GM23338 (cell line): ENCODE results near the gene CADPS. TPM values are rescaled to one million over a fixed set of nuclear protein-coding genes. Genes with fewer than 3 reads are reported as not detected.

ENCODE experiments used
- ATAC-seq: fragments of 200-7000 bp; cut with Tn5 transposase; 3 replicates; pipeline ENCODE4 v1.9.1; 2020
- DNase-seq: peaks from one replicate; pipeline ENCODE4 v3.0.0-alpha.2; 2015; ENCODE audit warnings: low spot score
- H2AFZ ChIP-seq: fragments of 200-600 bp; sonication (generic); 2 replicates; pipeline ENCODE4 v1.8.0; 2016; ENCODE audit warnings: antibody characterized with exemption, mild to moderate bottlenecking, moderate library complexity
- H3F3A ChIP-seq: fragments of 200-600 bp; sonication (generic); replicated peaks from 2 replicates; pipeline ENCODE4 v1.8.0; 2017; ENCODE audit warnings: antibody characterized with exemption, mixed run types, low read depth
- H3K27ac ChIP-seq: fragments of 200-600 bp; sonication (generic); 2 replicates; pipeline ENCODE4 v1.6.1; 2016; ENCODE audit warnings: low read depth
- H3K27me3 ChIP-seq: fragments of 200-600 bp; sonication (generic); 2 replicates; pipeline ENCODE4 v1.8.0; 2016; ENCODE audit warnings: mild to moderate bottlenecking, mixed run types, moderate library complexity; ENCODE audit not compliant: insufficient read depth
- H3K36me3 ChIP-seq: fragments of 200-600 bp; sonication (generic); 2 replicates; pipeline ENCODE4 v1.8.0; 2016; ENCODE audit warnings: mild to moderate bottlenecking; ENCODE audit not compliant: insufficient read depth
- H3K4me1 ChIP-seq: fragments of 200-600 bp; sonication (generic); 2 replicates; pipeline ENCODE4 v1.8.0; 2016; ENCODE audit warnings: mild to moderate bottlenecking, moderate library complexity; ENCODE audit not compliant: insufficient read depth
- H3K4me2 ChIP-seq: fragments of 200-600 bp; sonication (generic); 2 replicates; pipeline ENCODE4 v1.7.1; 2017; ENCODE audit warnings: mixed run types
- H3K4me3 ChIP-seq: fragments of 200-600 bp; sonication (generic); 2 replicates; pipeline ENCODE4 v1.6.1; 2016; ENCODE audit warnings: mixed run types
- H3K79me2 ChIP-seq: fragments of 200-600 bp; sonication (generic); replicated peaks from 2 replicates; pipeline ENCODE4 v1.8.0; 2017; ENCODE audit warnings: mild to moderate bottlenecking; ENCODE audit not compliant: insufficient read depth
- H3K9me2 ChIP-seq: fragments of 200-600 bp; sonication (generic); 2 replicates; pipeline ENCODE4 v1.8.0; 2017; ENCODE audit not compliant: insufficient read depth
- H4K20me1 ChIP-seq: fragments of 200-600 bp; sonication (generic); replicated peaks from 2 replicates; pipeline ENCODE4 v1.8.0; 2017; ENCODE audit warnings: mild to moderate bottlenecking; ENCODE audit not compliant: insufficient read depth
- H3K27ac Mint-ChIP-seq: 2 replicates; pipeline ENCODE4 v1.8.0; 2020; ENCODE audit warnings: inconsistent platforms, mild to moderate bottlenecking, moderate library complexity, mixed read lengths
- H3K27me3 Mint-ChIP-seq: 3 replicates; pipeline ENCODE4 v1.8.0; 2022; ENCODE audit warnings: low read depth, mild to moderate bottlenecking, moderate library complexity, mixed read lengths, inconsistent platforms; ENCODE audit not compliant: insufficient read depth, poor library complexity
- H3K36me3 Mint-ChIP-seq: 3 replicates; pipeline ENCODE4 v1.8.0; 2021; ENCODE audit warnings: low read depth, mild to moderate bottlenecking, inconsistent platforms, moderate library complexity, mixed read lengths
- H3K4me1 Mint-ChIP-seq: 3 replicates; pipeline ENCODE4 v1.8.0; 2020; ENCODE audit warnings: mild to moderate bottlenecking, inconsistent platforms, mixed read lengths
- H3K4me3 Mint-ChIP-seq: 3 replicates; pipeline ENCODE4 v1.8.0; 2021; ENCODE audit warnings: moderate library complexity, mild to moderate bottlenecking, inconsistent platforms, mixed read lengths
- H3K9me3 Mint-ChIP-seq: 3 replicates; pipeline ENCODE4 v1.8.0; 2020; ENCODE audit warnings: moderate library complexity, mild to moderate bottlenecking, inconsistent platforms, mixed read lengths
- ETS1 ChIP-seq: IDR thresholded peaks from 2 replicates; pipeline ENCODE4 v1.6.1; 2016; ENCODE audit warnings: antibody characterized with exemption
- EZH2 ChIP-seq: fragments of 200-600 bp; sonication (generic); IDR thresholded peaks from one replicate; pipeline ENCODE4 v1.8.0; 2017; ENCODE audit warnings: antibody characterized with exemption, mild to moderate bottlenecking, low read depth; ENCODE audit not compliant: unreplicated experiment
- JUNB ChIP-seq: IDR thresholded peaks from one replicate; pipeline ENCODE4 v1.6.1; 2016; ENCODE audit warnings: antibody characterized with exemption; ENCODE audit not compliant: unreplicated experiment
- NANOG ChIP-seq: IDR thresholded peaks from 2 replicates; pipeline ENCODE4 v1.6.1; 2016; ENCODE audit warnings: antibody characterized with exemption, borderline replicate concordance
- STAT1 ChIP-seq: IDR thresholded peaks from one replicate; pipeline ENCODE4 v1.6.1; 2016; ENCODE audit warnings: antibody characterized with exemption; ENCODE audit not compliant: unreplicated experiment
- ZNF114 ChIP-seq: fragments of 250-450 bp; sonication (Bioruptor Pico); IDR thresholded peaks from 2 replicates; pipeline ENCODE4 v1.5.0; 2020; ENCODE audit warnings: mild to moderate bottlenecking, moderate library complexity
- ZNF462 ChIP-seq: fragments of 250-450 bp; sonication (Bioruptor Pico); IDR thresholded peaks from 2 replicates; pipeline ENCODE4 v1.5.0; 2020; ENCODE audit warnings: mild to moderate bottlenecking, moderate library complexity
- polyA plus RNA-seq: library from polyadenylated mRNA; unstranded; fragments of >200 nt; fragmentation: Nextera tagmentation; extraction: Ambion mirVana; gene quantifications from 2 replicates; pipeline ENCODE4 v1.2.1, GENCODE V29; 2016
- total RNA-seq: library from RNA; depleted of rRNA; stranded (reverse); fragments of >200 nt; shearing (Covaris generic); gene quantifications from 2 replicates; pipeline ENCODE4 v1.2.3, GENCODE V29; 2014

Gene CADPS
- total and polyA plus RNA-seq, 2 experiments from 2014 or later, result 14.7 to 22.0 TPM

GRCh38 chr3:62413687-62414086 lies 461.5 kb downstream of the CADPS start (continued):
- TF ChIP-seq ZNF462 (CRISPR knock-in tag) (no peak), EZH2 (no peak), NANOG (no peak)

- Mint-ChIP-seq H3K36me3 (no peaks in the 10 kb centered on the region), H3K27me3 (peaks cover 2% of the 10 kb centered on the region), H3K9me3 (no peaks in the 10 kb centered on the region), H3K27ac (no peak overlapping the region), H3K4me3 (no peak overlapping the region), H3K4me1 (peaks cover 3% of the 10 kb centered on the region; the same call in 2 of the 3 replicates)
- no peaks in the 10 kb centered on the region for H3K9me2 ChIP-seq
- no peak for TF ChIP-seq ZNF114 (CRISPR knock-in tag)
- TF ChIP-seq JUNB, result no peak
- TF ChIP-seq STAT1, result no peak
- TF ChIP-seq ETS1, result no peak
- no peak for TF ChIP-seq ZNF462 (CRISPR knock-in tag)
- ATAC-seq, result no peak
- DNase-seq, result no peak
- no peak overlapping the region for H2AFZ ChIP-seq
- H4K20me1 ChIP-seq, result no peaks in the 10 kb centered on the region
- H3K4me2 ChIP-seq, result no peak overlapping the region
- H3K27ac ChIP-seq, result no peak overlapping the region
- H3F3A ChIP-seq, result no peaks in the 10 kb centered on the region; the same call in 1 of the 2 replicates
- H3K36me3 ChIP-seq, result no peaks in the 10 kb centered on the region
- no peaks in the 10 kb centered on the region for H3K27me3 ChIP-seq
- H3K79me2 ChIP-seq, result no peaks in the 10 kb centered on the region
- no peak overlapping the region for H3K4me3 ChIP-seq
- H3K4me1 ChIP-seq, result no peaks in the 10 kb centered on the region
Measured at GRCh38 chr3:62406945-62407344, 468.3 kb downstream of the CADPS start.
